GM12891 (cell line): ENCODE measurements around the gene FHDC1.

Experiments used
- PAX5 ChIP-seq: IDR thresholded peaks from 2 replicates; pipeline ENCODE4 v1.6.1; 2011; ENCODE audit warnings: low read length, moderate library complexity, mild to moderate bottlenecking; ENCODE audit not compliant: insufficient read depth, severe bottlenecking
- POLR2A ChIP-seq: IDR thresholded peaks from 2 replicates; pipeline ENCODE4 v1.6.1; 2011; ENCODE audit warnings: low read depth, low read length, control low read depth

DNA sequence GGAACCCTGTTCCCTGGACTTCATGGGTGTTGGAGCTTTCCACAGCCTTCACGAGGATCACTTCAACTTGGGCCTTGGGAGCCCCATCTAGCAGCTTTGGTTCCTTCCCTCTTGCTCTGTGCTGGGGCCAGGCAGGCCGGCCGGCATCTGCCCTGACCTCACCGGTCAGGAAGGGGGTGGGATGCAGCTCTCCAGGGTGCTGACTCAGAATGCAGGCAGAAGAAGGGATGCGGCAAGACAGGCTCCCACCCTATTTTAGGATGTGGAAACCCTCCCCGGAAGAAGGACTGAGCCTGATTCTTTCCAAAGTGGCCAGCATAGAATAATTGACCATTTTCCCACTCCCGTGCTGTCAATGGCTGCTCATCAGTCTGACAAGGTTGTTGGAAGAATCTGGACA lies 47.1 kb downstream of the FHDC1 start:
- TF ChIP-seq POLR2A: no peak
- TF ChIP-seq PAX5: no peak
